GM19463 (cell line): ENCODE results near the gene ASB2.

ENCODE experiments used
- ATAC-seq: cut with Tn5 transposase; IDR thresholded peaks from one replicate; pipeline ENCODE4 v1.9.1; 2021; ENCODE audit warnings: mild to moderate bottlenecking, moderate library complexity; ENCODE audit not compliant: unreplicated experiment

Gene ASB2

GRCh38 chr14:93976477-93977057 is at the start of gene ASB2:
TSS of gene ASB2 (minus strand) at chr14:93976570. CDS start at chr14:93964539, 12,031 bp downstream.
- peak; percentile 7 for ATAC-seq

- ATAC-seq: no peak
Measured at GRCh38 chr14:94025720-94026119, 49.4 kb upstream of the ASB2 start.

GRCh38 chr14:94024549-94024948 is 48.2 kb upstream of the ASB2 start:
- ATAC-seq: no peak

GRCh38 chr14:94022532-94023411 is 46.4 kb upstream of the ASB2 start:
- ATAC-seq: no peak

- ATAC-seq: no peak
Measured at GRCh38 chr14:94021416-94022157, 45.2 kb upstream of the ASB2 start.

GRCh38 chr14:94021001-94021400 is 44.6 kb upstream of the ASB2 start:
- no peak for ATAC-seq

GRCh38 chr14:94020267-94020666 is 43.9 kb upstream of the ASB2 start:
- no peak for ATAC-seq

- no peak for ATAC-seq
Measured at GRCh38 chr14:94019329-94019728, 43.0 kb upstream of the ASB2 start.

- no peak for ATAC-seq
Measured at GRCh38 chr14:94018308-94018707, 41.9 kb upstream of the ASB2 start.

GRCh38 chr14:94016446-94016976 is 40.1 kb upstream of the ASB2 start:
- ATAC-seq: no peak

GRCh38 chr14:94015223-94015622 is 38.9 kb upstream of the ASB2 start:
- ATAC-seq: no peak

GRCh38 chr14:94014382-94014781 is 38.0 kb upstream of the ASB2 start:
- ATAC-seq: no peak

GRCh38 chr14:94011795-94012194 is 35.4 kb upstream of the ASB2 start:
- ATAC-seq: no peak

- no peak for ATAC-seq
Measured at GRCh38 chr14:94010625-94011024, 34.3 kb upstream of the ASB2 start.

- peak; percentile 82 for ATAC-seq
Measured at GRCh38 chr14:94009767-94010166, 33.4 kb upstream of the ASB2 start.

- no peak for ATAC-seq
Measured at GRCh38 chr14:94008234-94008633, 31.9 kb upstream of the ASB2 start.

- no peak for ATAC-seq
Measured at GRCh38 chr14:94005324-94006073, 29.1 kb upstream of the ASB2 start.

GRCh38 chr14:94004015-94004414 is 27.6 kb upstream of the ASB2 start:
- ATAC-seq: no peak

- ATAC-seq: no peak
Measured at GRCh38 chr14:94003397-94003796, 27.0 kb upstream of the ASB2 start.

GRCh38 chr14:94001501-94002396 is 25.4 kb upstream of the ASB2 start:
- peak; percentile 63 for ATAC-seq
